ENCODE measurements around the gene MGA.
A peak's percentile ranks its signal among the peaks of the same experiment; 100 is the strongest.
"Not testable (repeated sequence)": the region's sequence is repeated elsewhere in the genome, so short reads cannot be mapped to it uniquely, and the experiment has no call there.

MGA gene

GRCh38 chr15:41695750-41696436 is 35.7 kb downstream of the MGA start:
- Mint-ChIP-seq H3K27me3 (no peaks in the 10 kb centered on the region), H3K4me1 (ENCODE audit: low read depth in 2 of 2) (peaks cover 19 to 37% of the 10 kb centered on the region in 2 donors), H3K36me3 (ENCODE audit: insufficient read depth) (peaks cover 40% of the 10 kb centered on the region), H3K27ac (peak overlapping the region; percentile 12 to 47), H3K9me3 (no peaks in the 10 kb centered on the region), H3K4me3 (peak overlapping the region; percentile 5 to 14)
- DNase-seq (peak; percentile 24 to 41 (median 35)), ATAC-seq (replicated peaks) (peak; percentile 99)

- peaks cover 59% of the 10 kb centered on the region for H3K36me3 Mint-ChIP-seq (ENCODE audit: insufficient read depth)
- no peaks in the 10 kb centered on the region for H3K9me3 Mint-ChIP-seq
- no peak for ATAC-seq (replicated peaks)
- H3K4me1 Mint-ChIP-seq (ENCODE audit: low read depth in 2 of 2), result peaks cover 7 to 25% of the 10 kb centered on the region in 2 donors
- H3K27me3 Mint-ChIP-seq, result no peaks in the 10 kb centered on the region
- H3K27ac Mint-ChIP-seq, result peak overlapping the region in 1 of 2 donors; percentile 59
- DNase-seq, result no peak
- no peak overlapping the region for H3K4me3 Mint-ChIP-seq
Observed at GRCh38 chr15:41698779-41699178, 38.6 kb downstream of the MGA start.

- DNase-seq (no peak), ATAC-seq (replicated peaks) (no peak)
- H3K27ac Mint-ChIP-seq, result peak overlapping the region in 1 of 2 donors; percentile 14
- H3K4me3 Mint-ChIP-seq, result no peak overlapping the region
- peaks cover 0 to 16% of the 10 kb centered on the region in 2 donors for H3K4me1 Mint-ChIP-seq (ENCODE audit: low read depth in 2 of 2)
- H3K9me3 Mint-ChIP-seq, result no peaks in the 10 kb centered on the region
- no peaks in the 10 kb centered on the region for H3K27me3 Mint-ChIP-seq
- H3K36me3 Mint-ChIP-seq (ENCODE audit: insufficient read depth), result peaks cover 67% of the 10 kb centered on the region
Observed at GRCh38 chr15:41703120-41703519, 42.9 kb downstream of the MGA start.

GRCh38 chr15:41713047-41713446 is 52.8 kb downstream of the MGA start:
- H3K4me3 Mint-ChIP-seq, result no peak overlapping the region
- no peak for DNase-seq

GRCh38 chr15:41714291-41714690 is 54.1 kb downstream of the MGA start:
- H3K27ac Mint-ChIP-seq, result no peak overlapping the region
- peaks cover 0 to 8% of the 10 kb centered on the region in 2 donors for H3K4me1 Mint-ChIP-seq (ENCODE audit: low read depth in 2 of 2)
- DNase-seq, result no peak
- no peak for ATAC-seq (replicated peaks)
- no peak overlapping the region for H3K4me3 Mint-ChIP-seq
- H3K27me3 Mint-ChIP-seq, result no peaks in the 10 kb centered on the region
- H3K9me3 Mint-ChIP-seq, result no peaks in the 10 kb centered on the region
- peaks cover 47% of the 10 kb centered on the region for H3K36me3 Mint-ChIP-seq (ENCODE audit: insufficient read depth)

More at GRCh38 chr15:41713047-41713446, 52.8 kb downstream of the MGA start:
- Mint-ChIP-seq H3K9me3 (no peaks in the 10 kb centered on the region), H3K27ac (peak overlapping the region in 1 of 2 donors; percentile 2), H3K27me3 (no peaks in the 10 kb centered on the region), H3K4me1 (ENCODE audit: low read depth in 2 of 2) (peaks cover 0 to 8% of the 10 kb centered on the region in 2 donors), H3K36me3 (ENCODE audit: insufficient read depth) (peaks cover 56% of the 10 kb centered on the region)
- no peak for ATAC-seq (replicated peaks)

- Mint-ChIP-seq H3K27me3 (no peaks in the 10 kb centered on the region), H3K9me3 (no peaks in the 10 kb centered on the region), H3K4me3 (no peak overlapping the region), H3K4me1 (ENCODE audit: low read depth in 2 of 2) (peaks cover 0 to 8% of the 10 kb centered on the region in 2 donors), H3K27ac (no peak overlapping the region), H3K36me3 (ENCODE audit: insufficient read depth) (peaks cover 27% of the 10 kb centered on the region)
- ATAC-seq (replicated peaks) (no peak), DNase-seq (no peak)
Observed at GRCh38 chr15:41716864-41717263, 56.7 kb downstream of the MGA start.

GRCh38 chr15:41727143-41727542 is 66.9 kb downstream of the MGA start:
- DNase-seq (no peak), ATAC-seq (replicated peaks) (no peak)
- Mint-ChIP-seq H3K9me3 (no peaks in the 10 kb centered on the region), H3K4me3 (no peak overlapping the region), H3K4me1 (ENCODE audit: low read depth in 2 of 2) (peaks cover 2 to 14% of the 10 kb centered on the region in 2 donors), H3K27ac (peak overlapping the region in 1 of 2 donors; percentile 29), H3K27me3 (no peaks in the 10 kb centered on the region), H3K36me3 (ENCODE audit: insufficient read depth) (peaks cover 22% of the 10 kb centered on the region)

- not testable (repeated sequence) for DNase-seq; H3K9me3 Mint-ChIP-seq; ATAC-seq (replicated peaks); H3K27ac Mint-ChIP-seq; H3K27me3 Mint-ChIP-seq; H3K4me1 Mint-ChIP-seq (ENCODE audit: low read depth in 2 of 2); H3K4me3 Mint-ChIP-seq
- peaks cover 23% of the 10 kb centered on the region for H3K36me3 Mint-ChIP-seq (ENCODE audit: insufficient read depth)
Observed at GRCh38 chr15:41728061-41728460, 67.9 kb downstream of the MGA start.

GRCh38 chr15:41730543-41730942 is 70.3 kb downstream of the MGA start:
- H3K9me3 Mint-ChIP-seq, result no peaks in the 10 kb centered on the region
- DNase-seq (no peak), ATAC-seq (replicated peaks) (no peak)
- no peak overlapping the region for H3K4me3 Mint-ChIP-seq
- H3K27me3 Mint-ChIP-seq, result no peaks in the 10 kb centered on the region
- H3K4me1 Mint-ChIP-seq (ENCODE audit: low read depth in 2 of 2), result peaks cover 1 to 7% of the 10 kb centered on the region in 2 donors
- H3K27ac Mint-ChIP-seq, result peak overlapping the region in 1 of 2 donors; percentile 55
- peaks cover 47% of the 10 kb centered on the region for H3K36me3 Mint-ChIP-seq (ENCODE audit: insufficient read depth)

GRCh38 chr15:41732483-41732882 is 72.3 kb downstream of the MGA start:
- H3K27ac Mint-ChIP-seq, result peak overlapping the region in 1 of 2 donors; percentile 86
- H3K36me3 Mint-ChIP-seq (ENCODE audit: insufficient read depth), result peaks cover 63% of the 10 kb centered on the region
- ATAC-seq (replicated peaks) (no peak), DNase-seq (no peak)
- H3K27me3 Mint-ChIP-seq, result no peaks in the 10 kb centered on the region
- H3K4me3 Mint-ChIP-seq, result no peak overlapping the region
- H3K4me1 Mint-ChIP-seq (ENCODE audit: low read depth in 2 of 2), result peaks cover 1 to 3% of the 10 kb centered on the region in 2 donors
- H3K9me3 Mint-ChIP-seq, result no peaks in the 10 kb centered on the region

- Mint-ChIP-seq H3K4me1 (ENCODE audit: low read depth in 2 of 2) (peaks cover 1 to 3% of the 10 kb centered on the region in 2 donors), H3K4me3 (no peak overlapping the region), H3K9me3 (no peaks in the 10 kb centered on the region), H3K27ac (peak overlapping the region; percentile 28 to 66), H3K27me3 (no peaks in the 10 kb centered on the region), H3K36me3 (ENCODE audit: insufficient read depth) (peaks cover 72% of the 10 kb centered on the region)
- ATAC-seq (replicated peaks), result no peak
- DNase-seq, result no peak
Observed at GRCh38 chr15:41734079-41734478, 73.9 kb downstream of the MGA start.

GRCh38 chr15:41735046-41735445 is 74.8 kb downstream of the MGA start:
- H3K27ac Mint-ChIP-seq, result no peak overlapping the region
- no peak overlapping the region for H3K4me3 Mint-ChIP-seq

GRCh38 chr15:41735492-41735891 is 75.3 kb downstream of the MGA start:
- not testable (repeated sequence) for DNase-seq; ATAC-seq (replicated peaks); H3K9me3 Mint-ChIP-seq; H3K27ac Mint-ChIP-seq; H3K4me3 Mint-ChIP-seq; H3K4me1 Mint-ChIP-seq (ENCODE audit: low read depth in 2 of 2); H3K27me3 Mint-ChIP-seq
- peaks cover 66% of the 10 kb centered on the region for H3K36me3 Mint-ChIP-seq (ENCODE audit: insufficient read depth)

More at GRCh38 chr15:41735046-41735445, 74.8 kb downstream of the MGA start:
- H3K9me3 Mint-ChIP-seq, result no peaks in the 10 kb centered on the region
- peaks cover 69% of the 10 kb centered on the region for H3K36me3 Mint-ChIP-seq (ENCODE audit: insufficient read depth)
- no peaks in the 10 kb centered on the region for H3K27me3 Mint-ChIP-seq
- H3K4me1 Mint-ChIP-seq (ENCODE audit: low read depth in 2 of 2), result peaks cover 1 to 3% of the 10 kb centered on the region in 2 donors
- no peak for DNase-seq
- ATAC-seq (replicated peaks), result no peak

GRCh38 chr15:41746802-41747201 is 86.6 kb downstream of the MGA start:
- Mint-ChIP-seq H3K27me3 (no peaks in the 10 kb centered on the region), H3K27ac (no peak overlapping the region), H3K4me1 (ENCODE audit: low read depth in 2 of 2) (peaks cover 0 to 2% of the 10 kb centered on the region in 2 donors), H3K36me3 (ENCODE audit: insufficient read depth) (peaks cover 61% of the 10 kb centered on the region), H3K4me3 (no peak overlapping the region), H3K9me3 (no peaks in the 10 kb centered on the region)
- ATAC-seq (replicated peaks), result no peak
- no peak for DNase-seq
